Measurements from ENCODE around the gene SLC24A5.

SLC24A5 gene

GRCh38 chr15:48112242-48112641 is 8.5 kb upstream of the SLC24A5 start:
- DNase-seq (ENCODE audit: low spot score), result no peak

GRCh38 chr15:48119277-48119676 is 1.5 kb upstream of the SLC24A5 start:
- no peak for DNase-seq (ENCODE audit: low spot score)

- DNase-seq (ENCODE audit: low spot score), result no peak
Measured at GRCh38 chr15:48121849-48122248, 1.1 kb downstream of the SLC24A5 start.

GRCh38 chr15:48126667-48127355 is 6.0 kb downstream of the SLC24A5 start:
- no peak for DNase-seq (ENCODE audit: low spot score)

- DNase-seq (ENCODE audit: low spot score), result no peak
Measured at GRCh38 chr15:48131324-48131723, 10.5 kb downstream of the SLC24A5 start.

GRCh38 chr15:48132874-48133273 is 12.1 kb downstream of the SLC24A5 start:
- no peak for DNase-seq (ENCODE audit: low spot score)

- DNase-seq (ENCODE audit: low spot score), result no peak
Measured at GRCh38 chr15:48143856-48144255, 23.1 kb downstream of the SLC24A5 start.

GRCh38 chr15:48144889-48145288 is 24.1 kb downstream of the SLC24A5 start:
- no peak for DNase-seq (ENCODE audit: low spot score)

- no peak for DNase-seq (ENCODE audit: low spot score)
Measured at GRCh38 chr15:48145923-48146322, 25.1 kb downstream of the SLC24A5 start.

GRCh38 chr15:48147358-48147757 is 26.6 kb downstream of the SLC24A5 start:
- no peak for DNase-seq (ENCODE audit: low spot score)

GRCh38 chr15:48149858-48150257 is 29.1 kb downstream of the SLC24A5 start:
- peak; percentile 6 for DNase-seq (ENCODE audit: low spot score)

- no peak for DNase-seq (ENCODE audit: low spot score)
Measured at GRCh38 chr15:48153526-48153925, 32.7 kb downstream of the SLC24A5 start.

GRCh38 chr15:48168616-48169015 is 47.8 kb downstream of the SLC24A5 start:
- no peak for DNase-seq (ENCODE audit: low spot score)

GRCh38 chr15:48170981-48171380 is 50.2 kb downstream of the SLC24A5 start:
- DNase-seq (ENCODE audit: low spot score), result no peak

GRCh38 chr15:48175126-48175525 is 54.3 kb downstream of the SLC24A5 start:
- no peak for DNase-seq (ENCODE audit: low spot score)

GRCh38 chr15:48176112-48176511 is 55.3 kb downstream of the SLC24A5 start:
- DNase-seq (ENCODE audit: low spot score), result no peak

GRCh38 chr15:48176957-48177356 is 56.2 kb downstream of the SLC24A5 start:
- DNase-seq (ENCODE audit: low spot score), result no peak

- DNase-seq (ENCODE audit: low spot score), result peak; percentile 51
Measured at GRCh38 chr15:48177383-48177765, 56.6 kb downstream of the SLC24A5 start.

GRCh38 chr15:48177766-48178647 is 57.2 kb downstream of the SLC24A5 start, which contains the start of gene MYEF2:
Gene MYEF2, minus strand, starts transcription at chr15:48178295. Its CDS starts 58 bp downstream, at chr15:48178237.
- peak; percentile 80 for DNase-seq (ENCODE audit: low spot score)

- no peak for DNase-seq (ENCODE audit: low spot score)
Measured at GRCh38 chr15:48178648-48178931, 57.8 kb downstream of the SLC24A5 start.

GRCh38 chr15:48182749-48183148 is 62.0 kb downstream of the SLC24A5 start:
- DNase-seq (ENCODE audit: low spot score), result no peak

- DNase-seq (ENCODE audit: low spot score), result no peak
Measured at GRCh38 chr15:48185529-48185928, 64.7 kb downstream of the SLC24A5 start.

GRCh38 chr15:48186271-48186670 is 65.5 kb downstream of the SLC24A5 start:
- DNase-seq (ENCODE audit: low spot score), result no peak

All from AG08396 (cell line).